ENCODE data around the gene MAPK8IP2. TPM values are rescaled to one million over a fixed set of nuclear protein-coding genes. Genes with fewer than 3 reads are reported as not detected.

MAPK8IP2 gene
- total and polyA plus RNA-seq, 10 of the 15 experiments (the other 5 are each of a cell fraction or from before 2014, with no cell fraction given) = 0.01 to 0.13 (median 0.06) TPM; not detected in 4

DNA sequence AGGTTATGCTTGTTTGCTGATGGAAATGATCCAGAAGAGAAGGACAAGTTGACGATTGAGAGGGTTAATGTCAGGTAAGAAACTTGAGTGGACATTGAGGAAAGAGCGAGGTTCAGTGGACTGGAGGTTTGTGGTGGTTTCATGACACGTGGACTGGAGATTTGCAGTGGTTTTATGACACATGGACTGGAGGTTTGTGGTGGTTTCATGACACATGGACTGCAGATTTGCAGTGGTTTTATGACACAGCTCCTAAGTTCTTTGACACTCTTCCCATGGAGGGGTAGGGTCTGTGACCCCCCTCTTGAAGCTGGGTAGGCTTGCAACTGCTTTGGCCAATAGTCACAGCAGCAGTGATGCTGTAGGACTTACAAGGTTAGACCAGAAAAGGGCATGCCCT lies 5.4 kb upstream of the MAPK8IP2 start:
- ChIA-PET CTCF (no interaction called here), SMC1A (ENCODE audit: uncharacterized antibody, unreplicated experiment) (no interaction called here), RAD21 (ENCODE audit: unreplicated experiment) (no interaction called here), POLR2A (no interaction called here)
- no peaks in the 10 kb centered on the region for H3K9me3 ChIP-seq (replicated peaks; ENCODE audit: control insufficient read depth, insufficient read depth, low read length)
- H4K20me1 ChIP-seq (ENCODE audit: control insufficient read depth, insufficient read depth) = no peaks in the 10 kb centered on the region
- TF ChIP-seq CHD4 (IDR thresholded peaks at IDR 0.05) (no peak), SIX5 (IDR thresholded peaks at IDR 0.05; ENCODE audit: low read depth, low read length, severe bottlenecking) (no peak), ZNF24 (IDR thresholded peaks at IDR 0.05) (no peak), YBX1 (IDR thresholded peaks at IDR 0.05) (no peak), IKZF1 (conservative IDR thresholded peaks at IDR 0.05) (no peak), HDAC2 (IDR thresholded peaks at IDR 0.05) (no peak)
- TF ChIP-seq, protein P1, sequence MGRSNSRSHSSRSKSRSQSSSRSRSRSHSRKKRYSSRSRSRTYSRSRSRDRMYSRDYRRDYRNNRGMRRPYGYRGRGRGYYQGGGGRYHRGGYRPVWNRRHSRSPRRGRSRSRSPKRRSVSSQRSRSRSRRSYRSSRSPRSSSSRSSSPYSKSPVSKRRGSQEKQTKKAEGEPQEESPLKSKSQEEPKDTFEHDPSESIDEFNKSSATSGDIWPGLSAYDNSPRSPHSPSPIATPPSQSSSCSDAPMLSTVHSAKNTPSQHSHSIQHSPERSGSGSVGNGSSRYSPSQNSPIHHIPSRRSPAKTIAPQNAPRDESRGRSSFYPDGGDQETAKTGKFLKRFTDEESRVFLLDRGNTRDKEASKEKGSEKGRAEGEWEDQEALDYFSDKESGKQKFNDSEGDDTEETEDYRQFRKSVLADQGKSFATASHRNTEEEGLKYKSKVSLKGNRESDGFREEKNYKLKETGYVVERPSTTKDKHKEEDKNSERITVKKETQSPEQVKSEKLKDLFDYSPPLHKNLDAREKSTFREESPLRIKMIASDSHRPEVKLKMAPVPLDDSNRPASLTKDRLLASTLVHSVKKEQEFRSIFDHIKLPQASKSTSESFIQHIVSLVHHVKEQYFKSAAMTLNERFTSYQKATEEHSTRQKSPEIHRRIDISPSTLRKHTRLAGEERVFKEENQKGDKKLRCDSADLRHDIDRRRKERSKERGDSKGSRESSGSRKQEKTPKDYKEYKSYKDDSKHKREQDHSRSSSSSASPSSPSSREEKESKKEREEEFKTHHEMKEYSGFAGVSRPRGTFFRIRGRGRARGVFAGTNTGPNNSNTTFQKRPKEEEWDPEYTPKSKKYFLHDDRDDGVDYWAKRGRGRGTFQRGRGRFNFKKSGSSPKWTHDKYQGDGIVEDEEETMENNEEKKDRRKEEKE (IDR thresholded peaks at IDR 0.05) = no peak
- no peak overlapping the region for H3K4me3 ChIP-seq
- no peak overlapping the region for H3K4me2 ChIP-seq (ENCODE audit: control insufficient read depth, insufficient read depth)
- peaks cover 0 to 3% of the 10 kb centered on the region in 2 experiments; a peak in 2 of 4 replicates for H3K27me3 ChIP-seq (replicated peaks in 1 of 2; ENCODE audit: control insufficient read depth in 2 of 2, insufficient read depth in 2 of 2, low read length in 1 of 2)
- no peak for FAIRE-seq
- DNase-seq (ENCODE audit: low read depth, low spot score) = no peak
- no peak overlapping the region for H2AFZ ChIP-seq (ENCODE audit: control insufficient read depth, low read depth, low read length)
- WGBS (ENCODE audit: insufficient coverage, insufficient replicate concordance, low lambda C conversion rate, missing lambda C conversion rate) = 52% methylated on average over 3 of the region's 3 CpGs
- H3K4me1 ChIP-seq (ENCODE audit: control insufficient read depth, insufficient read depth, low read length) = no peaks in the 10 kb centered on the region
- H3K27ac ChIP-seq (ENCODE audit: control insufficient read depth, insufficient read depth) = no peak overlapping the region
- in situ Hi-C loops (cut with MboI) = no loop called here
- H3K79me2 ChIP-seq (ENCODE audit: control insufficient read depth, insufficient read depth, low read length) = no peaks in the 10 kb centered on the region
- intact Hi-C loops (cut with micrococcal nuclease; ENCODE audit: unreplicated experiment) = no loop called here
- no peak overlapping the region for H3K9ac ChIP-seq (ENCODE audit: control insufficient read depth, insufficient read depth, low read length)
- no peaks in the 10 kb centered on the region for H3K36me3 ChIP-seq (ENCODE audit: control insufficient read depth in 2 of 2, insufficient read depth in 2 of 2, low read length in 1 of 2)
- BruUV-seq (replicated peaks) = no TSS peak
- no peak for ATAC-seq
